ENCODE data around the gene IRGQ. TPM values are rescaled to one million over a fixed set of nuclear protein-coding genes. Genes with fewer than 3 reads are reported as not detected.

Gene IRGQ
- total RNA-seq = 14.9 and 19.9 TPM in 2 replicates

GRCh38 chr19:43595999-43596841 is at the start of gene IRGQ, which contains the start of gene ZNF576:
IRGQ (minus strand) TSS chr19:43596134; CDS start chr19:43595338, 796 bp downstream.
ZNF576 (plus strand) TSS chr19:43596595; CDS start chr19:43597109, 514 bp downstream.

GRCh38 chr19:43639519-43640423 is 43.8 kb upstream of the IRGQ start, which contains the start of gene CADM4:
CADM4 (minus strand) TSS chr19:43639850; CDS start chr19:43639790, 60 bp downstream.

GRCh38 chr19:43619262-43620060 is 23.5 kb upstream of the IRGQ start, which contains the start of gene ZNF428:
ZNF428 (minus strand) TSS chr19:43619629; CDS start chr19:43614304, 5,325 bp downstream.

GRCh38 chr19:43611788-43612187 is 15.9 kb upstream of the IRGQ start, which contains the start of gene SRRM5:
SRRM5 (plus strand) TSS chr19:43612088; CDS start chr19:43612122, 34 bp downstream.

DNA sequence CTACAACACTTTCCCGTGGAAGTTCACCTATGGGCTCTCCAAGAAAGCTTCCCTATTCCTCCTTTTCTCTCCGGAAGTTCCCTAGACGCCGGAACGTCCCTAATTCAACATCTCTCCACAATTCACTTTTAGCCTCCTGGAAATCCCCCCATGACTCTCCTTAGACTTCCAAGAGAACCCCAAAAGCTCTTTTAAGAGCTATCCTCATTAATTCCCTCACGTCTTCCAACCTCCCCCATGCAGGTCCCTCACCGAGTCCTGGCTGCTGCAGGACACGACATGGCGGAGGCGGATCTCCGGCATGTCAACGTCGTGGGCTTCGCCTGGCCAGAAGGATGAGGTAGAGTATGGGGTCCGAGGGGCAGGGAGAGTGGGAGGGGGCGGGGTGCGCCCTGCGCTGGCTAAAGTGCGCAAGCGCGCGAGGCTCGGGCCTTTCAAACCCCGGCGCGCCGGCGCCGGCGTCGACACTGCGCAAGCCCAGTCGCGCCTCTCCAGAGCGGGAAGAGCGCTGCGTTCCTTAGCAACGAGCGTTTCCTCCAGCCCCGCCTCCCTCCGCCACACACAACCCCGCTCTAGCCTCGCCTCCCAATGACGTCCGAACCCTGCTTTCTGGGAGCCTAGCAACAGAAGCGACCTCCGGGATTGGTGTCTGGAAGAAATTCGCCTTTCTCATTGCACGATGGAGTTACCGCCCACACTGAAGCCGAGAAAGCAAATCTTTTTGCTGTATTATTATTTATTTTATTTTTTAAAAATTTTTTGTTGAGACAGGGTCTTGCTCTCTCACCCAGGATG is 20.6 kb downstream of the IRGQ start, which contains the start of the genes PINLYP and XRCC1:
Gene PINLYP (plus strand): TSS at position 646 of the 795 bp plus-strand sequence. CDS start 1,391 bp downstream, outside the sequence.
Gene XRCC1 (minus strand): TSS at position 372 of the 795 bp plus-strand sequence. CDS start 69 bp downstream, at position 303.

Other genes starting within 250 kb of the IRGQ start
- under 0.01 and 0.28 TPM in 2 replicates for gene CD177, start 242.4 kb downstream of the IRGQ start, total RNA-seq
- not detected in 2 replicates for gene TEX101, start 181.2 kb downstream of the IRGQ start, total RNA-seq
- under 0.01 and 0.28 TPM in 2 replicates for gene LYPD3, start 130.5 kb downstream of the IRGQ start, total RNA-seq
- gene PHLDB3, start 91.4 kb downstream of the IRGQ start, total RNA-seq = 10.5 and 22.3 TPM in 2 replicates
- gene ETHE1, start 68.9 kb downstream of the IRGQ start, total RNA-seq = 75.3 and 94.1 TPM in 2 replicates
- gene ZNF575, start 62.9 kb downstream of the IRGQ start, total RNA-seq = under 0.01 and 0.28 TPM in 2 replicates
- 13.0 and 19.4 TPM in 2 replicates for gene XRCC1, start 20.6 kb downstream of the IRGQ start, total RNA-seq
- gene PINLYP, start 20.3 kb downstream of the IRGQ start, total RNA-seq = 2.0 and 2.5 TPM in 2 replicates
- 9.6 and 14.6 TPM in 2 replicates for gene ZNF576, start 461 bp upstream of the IRGQ start, total RNA-seq
- gene SRRM5, start 16.0 kb upstream of the IRGQ start, total RNA-seq = not detected in 2 replicates
- gene ZNF428, start 23.5 kb upstream of the IRGQ start, total RNA-seq = 28.2 and 35.0 TPM in 2 replicates
- 4.2 and 6.8 TPM in 2 replicates for gene CADM4, start 43.7 kb upstream of the IRGQ start, total RNA-seq
- 92.2 and 136 TPM in 2 replicates for gene PLAUR, start 74.0 kb upstream of the IRGQ start, total RNA-seq
- not detected in 2 replicates for gene IRGC, start 119.9 kb upstream of the IRGQ start, total RNA-seq
- gene SMG9, start 158.8 kb upstream of the IRGQ start, total RNA-seq = 4.8 and 6.8 TPM in 2 replicates
- 3.8 and 4.5 TPM in 2 replicates for gene KCNN4, start 184.8 kb upstream of the IRGQ start, total RNA-seq
- gene LYPD5, start 206.3 kb upstream of the IRGQ start, total RNA-seq = 0.19 and 2.8 TPM in 2 replicates
- 10.0 and 14.1 TPM in 2 replicates for gene ZNF283, start 231.2 kb upstream of the IRGQ start, total RNA-seq